ENCODE measurements around the gene PKD1L1.

- TF ChIP-seq CTCF (IDR thresholded peaks at IDR 0.05) (no peak), POLR2A (IDR thresholded peaks at IDR 0.05) (no peak)
Observed at GRCh38 chr7:47806701-47807103, 141.6 kb downstream of the PKD1L1 start.
